Measurements from ENCODE around the gene CKMT2. TPM values are rescaled to one million over a fixed set of nuclear protein-coding genes. Genes with fewer than 3 reads are reported as not detected.
A peak's percentile ranks its signal among the peaks of the same experiment; 100 is the strongest.

Gene CKMT2
- 10 to 100 TPM in 11 of 12 donors, not detected in 1; 36.3 to 92.9 (median 68.1) TPM for polyA plus RNA-seq (ENCODE audit: insufficient read length in 12 of 12)
- long read RNA-seq, donor 1: 0 reads
- long read RNA-seq, donor 2, transcript CKMT2-201 (10 exons, 1,512 nt): major isoform, 22 of 61 reads
- long read RNA-seq, donor 2, transcript CKMT2-203 (10 exons, 1,479 nt): minor isoform, 11 of 61 reads
- long read RNA-seq, donor 2, partial matches to known transcripts: 25 of 61 reads
- long read RNA-seq, donor 2, other reads (novel, unspliced or antisense): 0 of 61 reads
- long read RNA-seq, donor 3, transcript CKMT2-201 (10 exons, 1,512 nt): major isoform, 9 of 20 reads
- long read RNA-seq, donor 3, partial matches to known transcripts: 7 of 20 reads
- long read RNA-seq, donor 3, other reads (novel, unspliced or antisense): 0 of 20 reads
- long read RNA-seq, donor 4, transcript CKMT2-203 (10 exons, 1,479 nt): minor isoform, 5 of 23 reads
- long read RNA-seq, donor 4, transcript CKMT2-201 (10 exons, 1,512 nt): major isoform, 10 of 23 reads
- long read RNA-seq, donor 4, partial matches to known transcripts: 8 of 23 reads
- long read RNA-seq, donor 4, other reads (novel, unspliced or antisense): 0 of 23 reads
- long read RNA-seq, donor 5, transcript CKMT2-203 (10 exons, 1,479 nt): minor isoform, 13 of 89 reads
- long read RNA-seq, donor 5, transcript CKMT2-201 (10 exons, 1,512 nt): major isoform, 51 of 89 reads
- long read RNA-seq, donor 5, partial matches to known transcripts: 25 of 89 reads
- long read RNA-seq, donor 5, other reads (novel, unspliced or antisense): 0 of 89 reads
- long read RNA-seq, donor 6, transcript CKMT2-201 (10 exons, 1,512 nt): major isoform, 8 of 18 reads
- long read RNA-seq, donor 6, partial matches to known transcripts: 8 of 18 reads
- long read RNA-seq, donor 6, other reads (novel, unspliced or antisense): 0 of 18 reads
- long read RNA-seq, donor 7, transcript CKMT2-201 (10 exons, 1,512 nt): major isoform, 9 of 31 reads
- long read RNA-seq, donor 7, partial matches to known transcripts: 17 of 31 reads
- long read RNA-seq, donor 7, other reads (novel, unspliced or antisense): 0 of 31 reads
- long read RNA-seq, donor 8, transcript CKMT2-201 (10 exons, 1,512 nt): major isoform, 47 of 92 reads
- long read RNA-seq, donor 8, transcript CKMT2-203 (10 exons, 1,479 nt): minor isoform, 14 of 92 reads
- long read RNA-seq, donor 8, partial matches to known transcripts: 30 of 92 reads
- long read RNA-seq, donor 8, other reads (novel, unspliced or antisense): 0 of 92 reads
- long read RNA-seq, donor 9, transcript CKMT2-201 (10 exons, 1,512 nt): major isoform, 7 of 27 reads
- long read RNA-seq, donor 9, partial matches to known transcripts: 16 of 27 reads
- long read RNA-seq, donor 9, other reads (novel, unspliced or antisense): 0 of 27 reads
- long read RNA-seq, donor 10, transcript CKMT2-203 (10 exons, 1,479 nt): minor isoform, 11 of 64 reads
- long read RNA-seq, donor 10, transcript CKMT2-201 (10 exons, 1,512 nt): major isoform, 23 of 64 reads
- long read RNA-seq, donor 10, partial matches to known transcripts: 28 of 64 reads
- long read RNA-seq, donor 10, other reads (novel, unspliced or antisense): 0 of 64 reads
- long read RNA-seq, donor 11, transcript CKMT2-203 (10 exons, 1,479 nt): minor isoform, 7 of 41 reads
- long read RNA-seq, donor 11, transcript CKMT2-201 (10 exons, 1,512 nt): major isoform, 17 of 41 reads
- long read RNA-seq, donor 11, partial matches to known transcripts: 16 of 41 reads
- long read RNA-seq, donor 11, other reads (novel, unspliced or antisense): 0 of 41 reads

DNA sequence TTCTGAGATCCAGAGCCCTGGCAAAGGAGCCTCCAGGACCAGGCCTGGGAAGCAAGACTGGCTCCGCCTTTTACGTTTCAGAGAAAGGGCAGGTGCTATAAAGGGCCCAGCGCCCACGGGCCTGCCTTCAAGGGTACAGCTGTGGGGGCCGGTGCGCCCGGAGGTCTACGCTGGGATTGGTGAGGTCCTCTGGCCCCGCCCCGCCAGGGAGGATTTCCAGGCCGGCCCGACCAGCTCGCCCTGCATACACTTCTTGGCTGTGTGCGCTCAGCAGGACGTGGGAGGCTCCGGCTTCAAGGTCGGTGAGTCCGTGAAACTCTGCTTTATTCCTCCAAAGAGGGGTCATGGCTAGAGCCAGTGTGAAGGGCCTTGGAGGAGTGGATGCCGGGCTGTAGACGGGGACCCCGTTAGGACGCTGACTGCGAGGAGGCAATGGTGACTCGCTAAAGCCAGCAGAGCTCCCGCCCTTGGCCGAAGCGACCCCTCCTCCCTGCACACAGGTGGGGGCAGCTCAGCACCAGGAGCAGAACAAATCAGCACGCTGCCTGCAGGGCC, at the start of gene CKMT2:
Gene CKMT2, plus strand, starts transcription at position 243 of the 555 bp plus-strand sequence. CDS start 17,811 bp downstream, outside the sequence.
- peak; percentile 49 for DNase-seq

DNA sequence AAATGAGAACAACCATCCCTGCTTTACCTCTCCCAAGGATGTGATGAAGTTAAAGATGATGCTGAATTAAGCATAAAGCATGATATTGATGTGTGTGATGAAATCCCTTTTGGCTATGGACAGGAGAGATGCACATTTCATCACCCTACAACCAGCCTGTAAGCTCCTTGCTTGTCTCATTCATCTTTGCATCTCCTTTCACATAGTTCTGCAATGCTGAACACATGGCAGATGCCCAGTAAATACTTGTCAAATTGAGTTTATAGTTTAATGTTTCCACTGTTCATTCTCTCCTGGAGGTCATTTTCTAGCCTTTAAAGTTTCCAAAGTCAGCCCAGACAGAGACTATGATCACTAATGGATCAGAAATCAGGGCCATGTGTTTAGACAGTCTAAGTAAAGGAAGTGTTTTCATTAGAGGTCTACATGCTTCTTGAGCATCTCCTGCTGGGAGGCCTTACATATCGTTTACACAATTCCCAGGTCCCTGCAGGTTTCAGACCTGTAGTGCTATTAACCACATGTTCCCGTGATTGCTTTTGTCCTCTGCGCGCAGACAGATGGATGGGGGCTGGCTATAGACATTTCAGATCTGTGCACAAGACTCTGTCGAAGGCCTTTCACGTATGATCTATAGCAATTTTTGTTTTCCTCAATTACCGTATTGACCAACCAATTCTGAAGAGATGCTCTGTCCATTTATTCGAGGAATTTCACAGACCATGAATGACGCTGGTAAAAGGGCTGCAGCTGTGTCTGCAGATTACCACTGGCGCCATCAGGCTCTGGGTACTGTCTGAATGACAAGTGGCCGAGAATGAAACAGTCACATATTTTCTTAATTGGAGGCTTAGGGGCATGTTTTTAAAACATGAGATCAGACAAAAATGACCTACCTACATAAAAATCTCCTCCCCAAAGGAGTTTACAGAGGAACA, 49.0 kb upstream of the CKMT2 start:
- no peak for DNase-seq

DNA sequence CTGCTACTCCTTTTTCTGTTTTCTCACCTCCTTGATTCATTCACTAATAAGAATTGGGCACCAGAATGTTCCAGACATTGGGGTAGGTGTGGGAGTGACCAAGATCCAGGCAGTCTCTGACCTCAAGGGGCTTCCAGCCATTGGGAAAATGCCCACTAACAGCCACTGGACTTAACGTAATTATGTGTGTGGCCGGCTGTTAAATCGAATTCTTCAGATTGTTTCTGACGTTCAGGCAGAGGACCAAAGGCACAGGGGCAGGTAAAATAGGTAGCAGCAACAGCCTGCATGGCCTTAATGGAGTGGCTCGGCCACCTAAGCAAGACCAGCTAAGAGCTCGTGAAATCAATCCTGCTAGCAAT, 48.4 kb upstream of the CKMT2 start:
- DNase-seq: no peak

DNA sequence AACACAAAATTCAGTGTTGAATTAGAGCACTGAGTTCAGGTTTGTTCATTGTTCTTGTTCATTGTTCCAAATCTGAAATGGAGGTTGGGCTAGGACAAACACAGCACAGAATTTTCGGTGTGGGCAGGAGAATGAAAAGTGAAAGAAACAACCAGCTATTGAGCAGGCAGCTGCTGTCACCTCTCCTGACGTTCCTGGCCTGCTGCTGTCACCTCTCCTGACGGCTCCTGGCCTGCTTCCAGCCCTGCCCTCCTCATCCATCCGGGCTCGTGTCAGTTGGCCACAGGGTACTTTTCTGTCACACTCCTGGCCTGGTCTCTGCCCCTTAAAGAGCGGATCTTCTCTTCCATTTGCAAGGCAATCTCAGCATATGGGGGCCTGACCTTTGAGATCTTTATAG, 45.2 kb upstream of the CKMT2 start:
- no peak for DNase-seq

DNA sequence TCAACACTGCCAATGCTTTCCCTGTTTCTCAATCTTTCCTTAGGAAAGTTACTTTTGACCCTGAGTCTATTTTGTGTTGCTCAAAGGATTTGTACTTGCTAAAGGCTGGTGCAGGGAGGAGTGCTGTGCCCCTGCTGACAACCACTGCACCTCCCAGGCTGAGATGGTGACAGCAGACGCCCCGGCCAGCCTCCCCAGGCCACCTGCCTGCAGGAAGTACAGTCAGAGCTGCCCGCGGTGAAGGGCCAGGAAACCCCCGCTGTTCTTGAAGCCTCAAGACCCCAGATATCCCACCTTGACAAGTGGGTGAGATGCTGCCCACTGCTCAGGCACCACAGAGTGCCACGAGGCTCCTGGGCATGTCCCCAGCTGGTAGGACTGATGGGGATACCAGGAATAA, 44.2 kb upstream of the CKMT2 start:
- no peak for DNase-seq

DNA sequence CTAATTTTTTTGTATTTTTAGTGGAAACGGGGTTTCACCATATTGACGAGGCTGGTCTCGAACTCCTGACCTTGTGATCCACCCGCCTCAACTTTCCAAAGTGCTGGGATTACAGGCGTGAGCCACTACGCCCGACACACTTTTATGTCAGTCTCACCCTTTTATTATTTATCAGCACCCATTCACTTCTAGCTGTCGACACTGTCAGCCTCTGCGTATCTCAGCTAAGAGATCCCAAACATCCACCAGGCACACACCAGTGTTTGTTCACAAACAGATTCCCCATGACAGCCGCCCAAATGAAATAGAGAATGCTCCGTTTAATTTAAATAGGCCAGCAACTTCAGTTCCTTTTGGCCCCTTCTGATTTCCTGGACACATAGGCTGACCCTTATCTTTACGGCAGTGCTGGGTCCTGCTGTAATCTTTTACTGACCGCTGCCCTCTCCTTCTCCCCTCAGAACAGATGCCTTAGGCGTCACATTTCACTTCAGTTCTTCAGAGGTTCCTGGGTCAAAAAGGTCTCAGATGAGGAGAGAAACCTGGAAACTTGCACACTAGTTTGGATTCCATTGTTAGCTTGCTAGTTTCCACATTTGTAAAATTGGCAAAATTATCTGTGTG, 43.1 kb upstream of the CKMT2 start:
- DNase-seq: no peak

DNA sequence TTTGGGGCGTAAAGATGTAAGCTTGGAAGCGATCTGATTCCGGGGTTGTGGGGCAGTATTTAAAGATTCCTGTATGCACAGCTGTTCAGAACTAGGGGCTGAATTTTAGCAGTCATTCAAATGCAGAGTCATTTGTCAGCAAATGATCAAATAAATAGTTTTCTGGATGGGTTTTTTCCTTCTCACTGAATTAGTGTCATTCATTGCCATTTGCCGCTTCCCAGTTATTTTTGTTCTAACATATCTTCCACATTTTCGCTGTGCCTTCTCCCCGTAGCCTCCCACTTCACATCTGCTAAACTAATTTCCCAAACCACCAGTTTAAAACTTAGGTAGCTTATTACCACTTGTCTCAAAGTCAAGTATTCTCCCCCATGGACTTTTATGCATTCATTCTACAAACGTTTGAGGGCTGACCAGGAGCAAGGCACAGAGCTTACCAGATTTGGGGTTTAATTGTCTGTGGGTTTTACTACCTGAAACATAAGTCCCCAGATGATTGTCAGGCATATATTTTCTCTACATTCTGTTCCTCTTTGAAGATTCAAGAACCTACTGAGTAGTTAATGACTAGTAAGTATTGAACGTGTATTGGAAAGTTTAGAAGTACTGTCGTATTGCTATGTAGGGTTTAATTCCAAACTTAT, 41.3 kb upstream of the CKMT2 start:
- no peak for DNase-seq

DNA sequence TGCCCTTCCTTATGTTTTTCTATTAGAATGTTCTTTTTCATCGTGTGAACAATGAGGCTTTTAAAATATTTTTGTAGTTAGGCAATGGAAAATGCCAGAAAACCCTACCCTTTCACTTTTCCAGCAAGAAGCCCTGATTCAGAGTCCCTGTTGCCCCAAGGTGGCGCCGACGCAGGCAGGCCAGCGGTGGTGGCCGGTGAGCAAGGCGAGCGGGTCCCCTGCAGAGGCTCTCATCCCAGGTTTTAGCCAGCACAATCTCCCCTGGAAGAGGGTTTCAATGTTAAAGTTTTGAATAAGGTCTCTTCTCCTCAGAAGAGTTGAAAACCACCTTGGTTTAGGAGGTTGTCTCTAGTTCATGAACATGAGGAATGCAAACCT, 40.8 kb upstream of the CKMT2 start:
- no peak for DNase-seq

DNA sequence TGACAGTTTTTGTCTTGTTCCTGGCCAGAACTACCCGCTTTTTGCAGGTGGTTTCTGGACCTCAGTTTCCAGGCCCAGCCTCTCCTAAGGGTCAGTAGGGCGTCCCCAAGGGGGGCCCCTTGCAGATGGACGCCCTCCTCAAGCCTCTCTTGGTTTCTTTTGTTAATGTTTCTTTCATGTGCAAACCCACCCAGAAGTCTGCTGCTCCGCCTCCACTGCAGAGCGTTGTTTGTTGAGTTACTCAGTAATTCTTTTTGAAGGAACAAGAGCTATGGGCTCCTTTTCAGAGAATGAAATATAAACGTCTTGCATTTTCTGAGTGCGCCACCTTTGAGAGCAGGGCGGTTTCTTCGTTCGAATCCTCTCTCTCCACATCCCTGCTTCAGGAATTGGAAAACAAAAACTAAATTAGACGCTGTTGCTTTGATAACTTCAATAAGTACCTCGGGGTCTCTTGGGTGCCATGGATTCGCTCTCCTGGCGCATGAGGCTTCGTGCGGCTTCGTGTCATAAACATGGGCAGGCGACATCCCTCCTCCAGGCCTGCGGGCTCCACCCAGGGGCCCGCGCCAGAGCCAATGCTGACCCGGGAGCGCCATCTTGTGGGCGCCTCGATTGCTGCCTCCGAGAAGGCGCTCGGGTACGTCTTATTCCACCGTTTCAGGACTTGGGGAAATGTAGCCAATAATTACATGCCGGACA, 38.3 kb upstream of the CKMT2 start:
- peak; percentile 82 for DNase-seq

DNA sequence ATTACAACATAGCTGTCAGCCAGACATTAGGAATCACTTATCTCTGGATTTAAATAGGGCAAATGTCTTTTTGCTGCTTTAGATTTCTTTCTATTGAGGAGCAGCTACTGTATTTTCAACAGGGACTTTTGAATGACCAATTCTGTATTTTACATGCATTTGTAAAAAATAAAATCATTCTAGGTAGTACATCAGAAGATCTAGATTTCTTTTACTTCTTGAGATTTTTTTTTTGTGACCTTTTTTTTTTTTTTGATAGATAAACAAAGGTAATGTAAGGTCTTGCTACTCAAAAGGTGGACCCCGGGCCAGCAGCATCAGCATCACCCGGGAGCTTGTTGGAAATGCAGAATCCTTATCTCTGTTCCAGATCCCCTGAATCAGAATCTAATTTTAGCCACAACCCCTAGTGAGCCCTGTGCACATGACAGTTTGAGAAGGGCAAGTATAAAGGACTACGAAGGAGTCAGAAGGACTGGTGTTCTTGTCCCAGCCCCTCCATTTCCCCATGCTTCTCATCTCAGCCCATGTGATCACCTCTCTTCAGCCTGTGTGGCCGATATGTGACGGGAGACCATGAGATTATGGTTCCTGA, 37.7 kb upstream of the CKMT2 start:
- no peak for DNase-seq

DNA sequence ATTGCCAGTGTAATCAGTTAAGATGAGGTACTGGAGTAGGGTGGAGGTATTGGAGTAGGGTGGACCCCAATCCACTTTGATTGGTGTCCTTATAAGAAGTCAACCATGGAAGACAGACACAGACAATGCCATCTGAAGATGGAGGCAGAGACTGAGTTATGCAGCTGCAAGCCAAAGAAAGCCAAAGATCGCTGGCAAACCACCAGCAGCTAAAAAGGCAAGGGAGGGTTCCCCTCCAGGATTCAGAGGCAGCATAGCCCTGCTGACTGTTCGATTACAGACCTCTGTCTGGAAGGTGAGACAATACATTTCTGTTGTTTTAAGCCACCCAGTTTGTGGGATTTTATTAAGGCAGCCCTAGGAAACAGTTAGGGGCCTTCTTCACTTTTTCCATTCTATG, 30.5 kb upstream of the CKMT2 start:
- DNase-seq: no peak

DNA sequence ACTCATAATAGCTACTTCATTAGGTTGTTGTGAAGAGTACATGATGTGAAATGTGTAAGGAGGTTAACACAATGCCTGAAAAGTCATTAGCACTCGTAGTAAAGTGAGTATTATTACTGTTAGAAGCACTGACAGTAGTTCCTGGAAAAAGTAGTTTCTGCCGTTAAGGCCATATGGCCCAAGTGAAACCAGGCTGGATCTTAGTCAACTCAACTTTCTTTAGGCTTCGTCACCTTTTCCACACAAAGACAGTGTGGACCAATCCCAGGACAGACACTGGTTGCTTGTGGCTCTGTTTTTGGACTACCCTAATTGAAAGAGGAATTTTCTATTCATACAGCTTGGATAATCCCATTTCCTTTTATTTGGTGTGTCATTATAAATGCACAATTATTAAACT, 29.4 kb upstream of the CKMT2 start:
- DNase-seq: no peak

DNA sequence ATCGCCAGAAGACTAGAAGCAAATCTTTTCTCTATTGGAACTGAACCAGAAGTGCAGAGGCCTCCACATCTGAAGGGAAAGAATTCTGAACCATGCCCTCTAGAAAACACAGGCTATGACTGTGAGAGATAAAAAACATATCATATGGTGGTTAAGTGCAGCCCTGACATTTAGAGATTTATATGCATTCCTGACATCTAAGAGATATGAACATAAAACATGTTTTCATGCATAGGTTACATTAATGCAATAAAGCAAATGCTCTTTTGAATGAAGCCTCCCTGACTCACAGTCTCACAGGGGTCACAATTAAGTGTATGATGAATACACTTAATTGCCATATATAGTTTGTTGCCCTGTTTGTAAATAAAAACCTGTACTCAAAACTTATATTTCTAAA, 28.9 kb upstream of the CKMT2 start:
- no peak for DNase-seq

DNA sequence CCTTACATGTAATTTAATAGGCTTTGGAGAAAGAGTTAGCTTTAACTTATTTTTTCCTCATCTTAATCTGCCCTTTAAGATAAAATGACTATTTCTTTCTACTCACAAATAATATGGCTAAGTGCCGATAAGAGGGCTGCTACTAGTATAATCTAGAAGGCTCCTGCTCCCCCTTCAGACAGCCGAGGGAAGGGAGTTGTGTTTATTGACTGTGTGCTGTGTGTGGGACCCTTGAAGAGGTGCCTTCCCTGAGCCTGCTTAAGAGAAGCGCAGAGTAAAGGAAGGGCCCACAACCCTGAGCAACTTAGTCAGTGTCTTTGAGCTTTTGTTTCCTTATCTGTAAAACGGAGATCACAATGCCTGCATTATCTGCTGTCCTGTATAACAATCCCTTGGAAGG, 28.1 kb upstream of the CKMT2 start:
- no peak for DNase-seq

DNA sequence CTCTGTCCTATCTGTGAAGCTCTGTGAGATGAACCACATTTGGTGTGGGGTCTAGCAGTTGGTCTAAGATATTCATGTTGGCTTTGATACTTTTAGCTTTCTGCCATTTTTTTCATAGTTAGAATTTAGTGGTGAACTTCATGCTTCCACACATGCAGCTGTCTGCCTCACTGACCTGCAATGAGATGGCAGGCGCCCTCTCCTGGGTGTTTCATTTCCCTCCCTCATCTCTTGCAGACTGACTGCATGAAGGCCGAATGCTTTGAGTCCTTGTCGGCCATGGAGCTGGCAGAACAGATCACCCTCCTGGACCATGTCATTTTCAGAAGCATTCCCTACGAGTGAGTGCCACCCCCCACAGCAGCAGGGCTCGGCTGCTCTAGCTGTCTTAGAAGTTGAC, 26.1 kb upstream of the CKMT2 start:
- DNase-seq: no peak

DNA sequence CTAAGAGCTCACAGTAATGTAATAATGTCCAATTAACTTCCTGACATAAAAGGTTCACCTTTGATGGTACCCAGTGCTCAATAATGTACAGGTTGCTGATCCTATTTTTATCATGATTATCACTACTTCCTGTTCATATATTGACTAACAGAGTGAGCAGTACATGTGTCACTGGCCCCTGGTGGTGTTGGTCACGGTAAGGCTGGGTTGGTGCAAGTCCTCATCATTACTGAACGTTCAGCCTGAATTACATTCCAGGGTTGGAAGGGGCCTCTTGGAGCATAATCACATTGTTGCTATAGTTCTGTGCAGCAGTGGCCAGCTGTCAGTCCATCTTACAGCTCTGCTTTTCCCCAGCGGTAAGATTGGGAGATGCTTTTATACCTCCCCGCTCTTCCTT, 24.2 kb upstream of the CKMT2 start:
- DNase-seq: no peak

DNA sequence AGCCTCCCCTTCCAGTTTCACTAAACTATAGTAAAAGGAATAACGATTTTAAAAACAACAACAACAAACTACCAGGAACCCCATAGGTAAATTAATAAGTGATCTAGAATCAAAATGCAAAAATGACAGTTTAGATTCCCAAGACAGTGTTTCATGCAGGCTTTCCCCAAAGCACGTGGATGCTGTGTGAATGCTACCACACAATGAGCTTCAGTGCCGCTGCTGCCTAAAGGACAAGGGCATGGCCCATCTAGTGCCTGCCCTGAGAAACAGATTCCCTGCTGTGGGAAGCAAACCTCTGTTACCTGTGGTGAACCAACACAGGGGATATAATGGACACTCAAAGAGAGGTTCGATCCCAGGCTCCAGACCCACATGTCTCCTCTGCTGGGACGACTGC, 23.7 kb upstream of the CKMT2 start:
- DNase-seq: no peak
